ENCODE results near the gene DDX3X. TPM values are rescaled to one million over a fixed set of nuclear protein-coding genes. Genes with fewer than 3 reads are reported as not detected.

DDX3X gene
- total and polyA plus RNA-seq, 2 donors (not counting 1 experiment from before 2014, with no cell fraction given): 97.6 to 216 TPM

GRCh38 chrX:41344053-41344452 is 10.1 kb downstream of the DDX3X start:
- Histone ChIP-seq H2AFZ (ENCODE audit: low read length) (no peak overlapping the region), H3K4me3 (replicated peaks in 1 of 4; ENCODE audit: control extremely low read depth in 1 of 4, insufficient read depth in 1 of 4, low read depth in 3 of 4, low read length in 4 of 4) (no peak overlapping the region), H3K4me2 (ENCODE audit: extremely low read depth, insufficient read depth, low read length) (no peak overlapping the region), H3K9me3 (ENCODE audit: control insufficient read depth, insufficient read depth, low read depth, low read length) (no peaks in the 10 kb centered on the region), H3K27ac (ENCODE audit: insufficient read depth, low read length) (no peak overlapping the region), H3K36me3 (ENCODE audit: control insufficient read depth, insufficient read depth, low read length) (peaks cover 18% of the 10 kb centered on the region), H3K27me3 (ENCODE audit: control insufficient read depth, insufficient read depth, low read length) (no peaks in the 10 kb centered on the region), H3K9ac (ENCODE audit: insufficient read depth, low read length) (no peak overlapping the region), H3K4me1 (ENCODE audit: control insufficient read depth, extremely low read depth, insufficient read depth, low read length) (no peaks in the 10 kb centered on the region), H3K79me2 (ENCODE audit: control insufficient read depth, insufficient read depth, low read length) (peaks cover 46% of the 10 kb centered on the region), H4K20me1 (ENCODE audit: control insufficient read depth, extremely low read depth, insufficient read depth, low read length) (peaks cover 9% of the 10 kb centered on the region)
- DNase-seq (ENCODE audit: low read depth in 2 of 2): no peak
- TF ChIP-seq, protein P1, sequence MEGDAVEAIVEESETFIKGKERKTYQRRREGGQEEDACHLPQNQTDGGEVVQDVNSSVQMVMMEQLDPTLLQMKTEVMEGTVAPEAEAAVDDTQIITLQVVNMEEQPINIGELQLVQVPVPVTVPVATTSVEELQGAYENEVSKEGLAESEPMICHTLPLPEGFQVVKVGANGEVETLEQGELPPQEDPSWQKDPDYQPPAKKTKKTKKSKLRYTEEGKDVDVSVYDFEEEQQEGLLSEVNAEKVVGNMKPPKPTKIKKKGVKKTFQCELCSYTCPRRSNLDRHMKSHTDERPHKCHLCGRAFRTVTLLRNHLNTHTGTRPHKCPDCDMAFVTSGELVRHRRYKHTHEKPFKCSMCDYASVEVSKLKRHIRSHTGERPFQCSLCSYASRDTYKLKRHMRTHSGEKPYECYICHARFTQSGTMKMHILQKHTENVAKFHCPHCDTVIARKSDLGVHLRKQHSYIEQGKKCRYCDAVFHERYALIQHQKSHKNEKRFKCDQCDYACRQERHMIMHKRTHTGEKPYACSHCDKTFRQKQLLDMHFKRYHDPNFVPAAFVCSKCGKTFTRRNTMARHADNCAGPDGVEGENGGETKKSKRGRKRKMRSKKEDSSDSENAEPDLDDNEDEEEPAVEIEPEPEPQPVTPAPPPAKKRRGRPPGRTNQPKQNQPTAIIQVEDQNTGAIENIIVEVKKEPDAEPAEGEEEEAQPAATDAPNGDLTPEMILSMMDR (conservative IDR thresholded peaks at IDR 0.05 in 1 of 2, IDR thresholded peaks at IDR 0.05 in 1 of 2; ENCODE audit: low read depth in 1 of 2, low read length in 2 of 2): no peak
- no peak for TF ChIP-seq EZH2 (IDR thresholded peaks at IDR 0.05; ENCODE audit: low read length, missing control alignments)

- Histone ChIP-seq H4K20me1 (ENCODE audit: control insufficient read depth, extremely low read depth, insufficient read depth, low read length) (no peaks in the 10 kb centered on the region), H3K9me3 (ENCODE audit: control insufficient read depth, insufficient read depth, low read depth, low read length) (no peaks in the 10 kb centered on the region), H3K27ac (ENCODE audit: insufficient read depth, low read length) (no peak overlapping the region), H3K36me3 (ENCODE audit: control insufficient read depth, insufficient read depth, low read length) (peaks cover 13% of the 10 kb centered on the region), H3K27me3 (ENCODE audit: control insufficient read depth, insufficient read depth, low read length) (no peaks in the 10 kb centered on the region), H3K79me2 (ENCODE audit: control insufficient read depth, insufficient read depth, low read length) (peaks cover 15% of the 10 kb centered on the region), H3K9ac (ENCODE audit: insufficient read depth, low read length) (no peak overlapping the region), H2AFZ (ENCODE audit: low read length) (no peak overlapping the region), H3K4me1 (ENCODE audit: control insufficient read depth, extremely low read depth, insufficient read depth, low read length) (no peaks in the 10 kb centered on the region), H3K4me3 (replicated peaks in 1 of 4; ENCODE audit: control extremely low read depth in 1 of 4, insufficient read depth in 1 of 4, low read depth in 3 of 4, low read length in 4 of 4) (no peak overlapping the region), H3K4me2 (ENCODE audit: extremely low read depth, insufficient read depth, low read length) (no peak overlapping the region)
- DNase-seq (ENCODE audit: low read depth in 2 of 2): no peak
- no peak for TF ChIP-seq EZH2 (IDR thresholded peaks at IDR 0.05; ENCODE audit: low read length, missing control alignments)
- TF ChIP-seq, protein P1 (conservative IDR thresholded peaks at IDR 0.05 in 1 of 2, IDR thresholded peaks at IDR 0.05 in 1 of 2; ENCODE audit: low read depth in 1 of 2, low read length in 2 of 2): no peak
Observed at GRCh38 chrX:41347186-41347585, 13.2 kb downstream of the DDX3X start.

DNA sequence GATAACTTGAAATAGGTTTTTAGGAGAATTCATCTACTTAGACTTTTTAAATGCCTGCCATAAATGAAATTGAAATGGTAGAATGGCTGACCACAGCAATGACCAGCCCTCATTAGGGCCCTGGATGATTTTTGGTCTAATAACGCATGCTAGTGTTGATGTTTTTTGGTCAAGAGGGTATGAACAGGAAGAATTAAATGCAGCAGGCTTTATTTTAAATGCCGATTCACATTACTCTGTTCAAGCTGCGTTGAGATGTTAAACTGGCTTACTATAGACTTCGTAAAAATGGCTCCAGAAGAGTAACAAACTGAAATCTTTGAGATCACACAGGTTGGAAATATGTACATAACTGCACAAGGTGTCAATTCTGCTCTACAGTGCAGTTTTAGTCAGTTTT is 14.6 kb downstream of the DDX3X start:
- peaks cover 4% of the 10 kb centered on the region for H3K79me2 ChIP-seq (ENCODE audit: control insufficient read depth, insufficient read depth, low read length)
- no peaks in the 10 kb centered on the region for H3K4me1 ChIP-seq (ENCODE audit: control insufficient read depth, extremely low read depth, insufficient read depth, low read length)
- no peak overlapping the region for H3K4me2 ChIP-seq (ENCODE audit: extremely low read depth, insufficient read depth, low read length)
- H3K9ac ChIP-seq (ENCODE audit: insufficient read depth, low read length): no peak overlapping the region
- H3K27ac ChIP-seq (ENCODE audit: insufficient read depth, low read length): no peak overlapping the region
- no peak for DNase-seq (ENCODE audit: low read depth in 2 of 2)
- H3K4me3 ChIP-seq (replicated peaks in 1 of 4; ENCODE audit: control extremely low read depth in 1 of 4, insufficient read depth in 1 of 4, low read depth in 3 of 4, low read length in 4 of 4): no peak overlapping the region
- peaks cover 8% of the 10 kb centered on the region for H3K36me3 ChIP-seq (ENCODE audit: control insufficient read depth, insufficient read depth, low read length)
- no peak overlapping the region for H2AFZ ChIP-seq (ENCODE audit: low read length)
- H3K9me3 ChIP-seq (ENCODE audit: control insufficient read depth, insufficient read depth, low read depth, low read length): no peaks in the 10 kb centered on the region
- H3K27me3 ChIP-seq (ENCODE audit: control insufficient read depth, insufficient read depth, low read length): no peaks in the 10 kb centered on the region
- H4K20me1 ChIP-seq (ENCODE audit: control insufficient read depth, extremely low read depth, insufficient read depth, low read length): no peaks in the 10 kb centered on the region
- TF ChIP-seq EZH2 (IDR thresholded peaks at IDR 0.05; ENCODE audit: low read length, missing control alignments): no peak
- TF ChIP-seq, protein P1 (conservative IDR thresholded peaks at IDR 0.05 in 1 of 2, IDR thresholded peaks at IDR 0.05 in 1 of 2; ENCODE audit: low read depth in 1 of 2, low read length in 2 of 2): no peak

All from fibroblast of lung (primary cell).